HCT116 (cell line): ENCODE data around the gene CPEB2. TPM values are rescaled to one million over a fixed set of nuclear protein-coding genes. Genes with fewer than 3 reads are reported as not detected.

Source experiments
- ATAC-seq: fragments of 200-7000 bp; cut with Tn5 transposase; 2 replicates; pipeline ENCODE4 v1.9.1; 2020; ENCODE audit warnings: mild to moderate bottlenecking, moderate library complexity
- BruUV-seq: library from RNA; stranded (reverse); fragments of 400-500 nt; replicated peaks from 2 replicates; lab custom pipeline; 2021; lab: Mats Ljungman, UMichigan
- CTCF ChIA-PET: fragments of 300-600 bp; sonication (Branson Sonifier 250); formaldehyde crosslinking; loops from one replicate; lab custom pipeline; 2021; ENCODE audit warnings: antibody characterized with exemption; lab: Charles Lee
- POLR2A ChIA-PET: fragments of 300-600, 350-600 bp; sonication (Branson Sonifier 250); formaldehyde crosslinking; loops from one replicate; lab custom pipeline; 2021; ENCODE audit warnings: antibody characterized with exemption; lab: Charles Lee
- RAD21 ChIA-PET, 2 experiments: fragments of 300-600 bp; sonication (Branson Sonifier 250); formaldehyde crosslinking; loops; one replicate each; lab custom pipeline; 2023; ENCODE audit warnings: low total read pairs in 2 of 2; ENCODE audit not compliant: uncharacterized antibody in 2 of 2, unreplicated experiment in 2 of 2, low non-redundant PET in 1 of 2; lab: Charles Lee
- DNase-seq: peaks from one replicate; pipeline ENCODE4 v3.0.0-alpha.2; 2010; ENCODE audit warnings: low read depth, low spot score
- H2AFZ ChIP-seq: fragments of 200-600 bp; shearing (Covaris generic), sonication (generic); 2 replicates; pipeline ENCODE4 v1.6.1; 2017; ENCODE audit warnings: low read depth, mixed run types, mixed read lengths, antibody characterized with exemption, low read length; ENCODE audit not compliant: poor library complexity, severe bottlenecking
- H3K27ac ChIP-seq: 2 replicates; pipeline ENCODE4 v1.5.1; 2012; ENCODE audit warnings: low read depth, low read length
- H3K27me3 ChIP-seq: fragments of 200-600 bp; sonication (generic); 2 replicates; pipeline ENCODE4 v1.6.1; 2016; ENCODE audit warnings: mixed run types, low read length, mixed read lengths; ENCODE audit not compliant: insufficient read depth
- H3K36me3 ChIP-seq, 2 experiments: fragments of 200-500 bp in 1 of 2; fragments of 200-600 bp in 1 of 2; sonication (Bioruptor generic) in 1 of 2; sonication (generic) in 1 of 2; 2 replicates each; pipeline versions ENCODE4 v1.5.1 to v1.6.1; 2014 to 2016; ENCODE audit warnings: low read length in 2 of 2, inconsistent platforms in 1 of 2, mixed read lengths in 1 of 2, mixed run types in 1 of 2; ENCODE audit not compliant: insufficient read depth in 2 of 2, control insufficient read depth in 1 of 2
- H3K4me1 ChIP-seq, 2 experiments: fragments of 200-600 bp in 1 of 2; sonication (generic) in 1 of 2; 2 replicates each; pipeline versions ENCODE4 v1.5.1 to v1.6.1; 2012 to 2017; ENCODE audit warnings: low read length in 2 of 2, inconsistent platforms in 1 of 2, mild to moderate bottlenecking in 1 of 2, mixed read lengths in 1 of 2, mixed run types in 1 of 2, moderate library complexity in 1 of 2; ENCODE audit not compliant: insufficient read depth in 2 of 2, control insufficient read depth in 1 of 2
- H3K4me2 ChIP-seq: fragments of 200-600 bp; sonication (generic); 2 replicates; pipeline ENCODE4 v1.6.1; 2017; ENCODE audit warnings: mixed run types, low read length, mixed read lengths
- H3K4me3 ChIP-seq, 2 experiments: fragments of 200-600 bp in 1 of 2; sonication (generic) in 1 of 2; replicated peaks in 1 of 2; 2 replicates each; pipeline ENCODE4 v1.5.1; 2011 to 2016; ENCODE audit warnings: low read length in 2 of 2, control low read depth in 1 of 2, low read depth in 1 of 2, mild to moderate bottlenecking in 1 of 2, mixed read lengths in 1 of 2, mixed run types in 1 of 2
- H3K79me2 ChIP-seq: fragments of 200-600 bp; sonication (generic); 2 replicates; pipeline ENCODE4 v1.6.1; 2017; ENCODE audit warnings: mild to moderate bottlenecking, mixed run types, low read length, moderate library complexity, mixed read lengths; ENCODE audit not compliant: insufficient read depth
- H3K9ac ChIP-seq: fragments of 200-600 bp; sonication (generic); 2 replicates; pipeline ENCODE4 v1.6.1; 2016; ENCODE audit warnings: low read length, mixed read lengths
- H3K9me2 ChIP-seq: fragments of 200-600 bp; sonication (generic), shearing (Covaris generic); 2 replicates; pipeline ENCODE4 v1.6.1; 2017; ENCODE audit warnings: mixed run types, mild to moderate bottlenecking, moderate library complexity; ENCODE audit not compliant: insufficient read depth
- H3K9me3 ChIP-seq, 2 experiments: fragments of 200-500 bp in 1 of 2; fragments of 200-600 bp in 1 of 2; sonication (Bioruptor generic) in 1 of 2; sonication (generic) in 1 of 2; 2 replicates each; pipeline ENCODE4 v1.6.1; 2014 to 2017; ENCODE audit warnings: low read length in 2 of 2, mixed read lengths in 2 of 2, inconsistent platforms in 1 of 2, low read depth in 1 of 2, mild to moderate bottlenecking in 1 of 2, mixed run types in 1 of 2, moderate library complexity in 1 of 2; ENCODE audit not compliant: control insufficient read depth in 1 of 2, insufficient read depth in 1 of 2
- H4K20me1 ChIP-seq: fragments of 200-600 bp; sonication (generic), shearing (Covaris generic); 2 replicates; pipeline ENCODE4 v1.6.1; 2017; ENCODE audit warnings: mixed run types, mild to moderate bottlenecking, moderate library complexity; ENCODE audit not compliant: insufficient read depth
- ATF3 ChIP-seq: IDR thresholded peaks from 2 replicates; pipeline ENCODE4 v1.6.1; 2012
- CBX3 ChIP-seq: IDR thresholded peaks from 2 replicates; pipeline ENCODE4 v1.6.1; 2012; ENCODE audit warnings: low read depth
- CEBPB ChIP-seq: IDR thresholded peaks from 2 replicates; pipeline ENCODE4 v1.6.1; 2012; ENCODE audit warnings: low read depth
- EGR1 ChIP-seq: IDR thresholded peaks from 2 replicates; pipeline ENCODE4 v1.6.1; 2012; ENCODE audit warnings: low read depth
- ELF1 ChIP-seq: IDR thresholded peaks from 2 replicates; pipeline ENCODE4 v1.6.1; 2012; ENCODE audit warnings: low read depth, borderline replicate concordance
- EZH2 ChIP-seq: fragments of 200-600 bp; sonication (generic); IDR thresholded peaks from 2 replicates; pipeline ENCODE4 v1.6.1; 2017; ENCODE audit warnings: antibody characterized with exemption, mixed run types
- FOSL1 ChIP-seq: IDR thresholded peaks from 2 replicates; pipeline ENCODE4 v1.6.1; 2012; ENCODE audit warnings: low read depth
- SIN3A ChIP-seq: IDR thresholded peaks from 2 replicates; pipeline ENCODE4 v1.6.1; 2012; ENCODE audit warnings: low read depth
- SRF ChIP-seq: IDR thresholded peaks from 2 replicates; pipeline ENCODE4 v1.6.1; 2012; ENCODE audit warnings: low read depth
- ZFX ChIP-seq: fragments of 450-650 bp; IDR thresholded peaks from 2 replicates; pipeline ENCODE4 v1.6.1; 2017
- intact Hi-C: fragments of 100-400 bp; cut with micrococcal nuclease; formaldehyde crosslinking; loops from 2 replicates; pipeline ENCODE4 v1.10.0; 2022
- total RNA-seq: library from RNA; stranded (reverse); gene quantifications from one replicate; pipeline ENCODE4 v1.2.1, GENCODE V29; 2021; ENCODE audit not compliant: unreplicated experiment
- TF ChIP-seq, protein P1 (sequence below): IDR thresholded peaks from 2 replicates; pipeline ENCODE4 v1.6.1; 2012
- TF ChIP-seq, protein P2 (sequence below), 3 experiments: fragments of 200-600 bp in 1 of 3; sonication (generic) in 1 of 3; IDR thresholded peaks in 2 of 3; conservative IDR thresholded peaks in 1 of 3; 2 replicates each; pipeline ENCODE4 v1.5.1; 2012 to 2017; ENCODE audit warnings: low read depth in 2 of 3, low read length in 2 of 3, antibody characterized with exemption in 1 of 3, borderline replicate concordance in 1 of 3, control low read depth in 1 of 3, mild to moderate bottlenecking in 1 of 3, mixed read lengths in 1 of 3, mixed run types in 1 of 3, moderate library complexity in 1 of 3; ENCODE audit not compliant: insufficient read depth in 1 of 3
- TF ChIP-seq, protein P3 (sequence below): IDR thresholded peaks from 2 replicates; pipeline ENCODE4 v1.6.1; 2012; ENCODE audit warnings: low read depth

CPEB2 gene
- total RNA-seq, 1 experiment from 2014 or later, result 1.3 TPM

DNA sequence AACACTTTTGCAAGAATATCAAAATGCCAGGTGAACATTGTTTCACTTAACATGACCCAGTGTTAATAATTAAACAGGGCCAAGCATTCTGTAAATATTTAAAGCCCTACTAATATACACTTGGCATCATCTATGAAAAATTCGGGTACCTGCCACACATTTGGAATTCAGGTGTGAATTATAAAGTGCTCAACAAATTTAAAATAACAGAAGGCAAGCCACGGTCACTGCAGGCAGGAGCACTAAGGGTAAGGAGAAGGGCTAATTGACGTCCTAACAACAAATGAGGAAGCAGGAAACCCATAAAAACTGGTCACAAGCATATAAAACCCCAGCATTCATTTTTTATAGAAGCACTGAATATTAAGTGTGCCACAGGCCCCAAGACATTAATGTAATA is 43.8 kb upstream of the CPEB2 start (continued):
- TF ChIP-seq EGR1, result no peak
- TF ChIP-seq CBX3, result no peak
- no peak for TF ChIP-seq ATF3
- no peak for TF ChIP-seq SIN3A

- DNase-seq, result no peak
- Histone ChIP-seq H3K27me3 (no peaks in the 10 kb centered on the region), H3K9ac (no peak overlapping the region), H3K4me2 (no peak overlapping the region), H3K36me3 (no peaks in the 10 kb centered on the region), H2AFZ (no peak overlapping the region), H4K20me1 (no peaks in the 10 kb centered on the region), H3K4me3 (no peak overlapping the region), H3K79me2 (no peaks in the 10 kb centered on the region), H3K9me3 (no peaks in the 10 kb centered on the region)
- no TSS peak for BruUV-seq
- ChIA-PET RAD21 (no interaction called here), CTCF (no interaction called here), POLR2A (no interaction called here)
- TF ChIP-seq ZFX, result no peak
- TF ChIP-seq, protein P1, sequence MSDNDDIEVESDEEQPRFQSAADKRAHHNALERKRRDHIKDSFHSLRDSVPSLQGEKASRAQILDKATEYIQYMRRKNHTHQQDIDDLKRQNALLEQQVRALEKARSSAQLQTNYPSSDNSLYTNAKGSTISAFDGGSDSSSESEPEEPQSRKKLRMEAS, result no peak
- TF ChIP-seq CEBPB, result no peak
- no peak for TF ChIP-seq ELF1
- TF ChIP-seq, protein P2, sequence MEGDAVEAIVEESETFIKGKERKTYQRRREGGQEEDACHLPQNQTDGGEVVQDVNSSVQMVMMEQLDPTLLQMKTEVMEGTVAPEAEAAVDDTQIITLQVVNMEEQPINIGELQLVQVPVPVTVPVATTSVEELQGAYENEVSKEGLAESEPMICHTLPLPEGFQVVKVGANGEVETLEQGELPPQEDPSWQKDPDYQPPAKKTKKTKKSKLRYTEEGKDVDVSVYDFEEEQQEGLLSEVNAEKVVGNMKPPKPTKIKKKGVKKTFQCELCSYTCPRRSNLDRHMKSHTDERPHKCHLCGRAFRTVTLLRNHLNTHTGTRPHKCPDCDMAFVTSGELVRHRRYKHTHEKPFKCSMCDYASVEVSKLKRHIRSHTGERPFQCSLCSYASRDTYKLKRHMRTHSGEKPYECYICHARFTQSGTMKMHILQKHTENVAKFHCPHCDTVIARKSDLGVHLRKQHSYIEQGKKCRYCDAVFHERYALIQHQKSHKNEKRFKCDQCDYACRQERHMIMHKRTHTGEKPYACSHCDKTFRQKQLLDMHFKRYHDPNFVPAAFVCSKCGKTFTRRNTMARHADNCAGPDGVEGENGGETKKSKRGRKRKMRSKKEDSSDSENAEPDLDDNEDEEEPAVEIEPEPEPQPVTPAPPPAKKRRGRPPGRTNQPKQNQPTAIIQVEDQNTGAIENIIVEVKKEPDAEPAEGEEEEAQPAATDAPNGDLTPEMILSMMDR (IDR thresholded peaks at IDR 0.05 in 2 of 3, conservative IDR thresholded peaks at IDR 0.05 in 1 of 3; ENCODE audit: borderline replicate concordance in 1 of 3, insufficient read depth in 1 of 3, low read depth in 2 of 3, low read length in 2 of 3), result no peak
- TF ChIP-seq ATF3, result no peak
- TF ChIP-seq, protein P3, sequence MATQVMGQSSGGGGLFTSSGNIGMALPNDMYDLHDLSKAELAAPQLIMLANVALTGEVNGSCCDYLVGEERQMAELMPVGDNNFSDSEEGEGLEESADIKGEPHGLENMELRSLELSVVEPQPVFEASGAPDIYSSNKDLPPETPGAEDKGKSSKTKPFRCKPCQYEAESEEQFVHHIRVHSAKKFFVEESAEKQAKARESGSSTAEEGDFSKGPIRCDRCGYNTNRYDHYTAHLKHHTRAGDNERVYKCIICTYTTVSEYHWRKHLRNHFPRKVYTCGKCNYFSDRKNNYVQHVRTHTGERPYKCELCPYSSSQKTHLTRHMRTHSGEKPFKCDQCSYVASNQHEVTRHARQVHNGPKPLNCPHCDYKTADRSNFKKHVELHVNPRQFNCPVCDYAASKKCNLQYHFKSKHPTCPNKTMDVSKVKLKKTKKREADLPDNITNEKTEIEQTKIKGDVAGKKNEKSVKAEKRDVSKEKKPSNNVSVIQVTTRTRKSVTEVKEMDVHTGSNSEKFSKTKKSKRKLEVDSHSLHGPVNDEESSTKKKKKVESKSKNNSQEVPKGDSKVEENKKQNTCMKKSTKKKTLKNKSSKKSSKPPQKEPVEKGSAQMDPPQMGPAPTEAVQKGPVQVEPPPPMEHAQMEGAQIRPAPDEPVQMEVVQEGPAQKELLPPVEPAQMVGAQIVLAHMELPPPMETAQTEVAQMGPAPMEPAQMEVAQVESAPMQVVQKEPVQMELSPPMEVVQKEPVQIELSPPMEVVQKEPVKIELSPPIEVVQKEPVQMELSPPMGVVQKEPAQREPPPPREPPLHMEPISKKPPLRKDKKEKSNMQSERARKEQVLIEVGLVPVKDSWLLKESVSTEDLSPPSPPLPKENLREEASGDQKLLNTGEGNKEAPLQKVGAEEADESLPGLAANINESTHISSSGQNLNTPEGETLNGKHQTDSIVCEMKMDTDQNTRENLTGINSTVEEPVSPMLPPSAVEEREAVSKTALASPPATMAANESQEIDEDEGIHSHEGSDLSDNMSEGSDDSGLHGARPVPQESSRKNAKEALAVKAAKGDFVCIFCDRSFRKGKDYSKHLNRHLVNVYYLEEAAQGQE, result no peak
- no peak for TF ChIP-seq EGR1
- no peak for TF ChIP-seq SIN3A
- TF ChIP-seq EZH2, result no peak
- no peak for TF ChIP-seq SRF
- no peak for TF ChIP-seq FOSL1
- TF ChIP-seq, all 23 proteins: peak for 0
- intact Hi-C loops, result no loop called here
- no peaks in the 10 kb centered on the region for H3K4me1 ChIP-seq
- H3K27ac ChIP-seq, result no peak overlapping the region
- no peak for ATAC-seq
- no peaks in the 10 kb centered on the region for H3K9me2 ChIP-seq
Observed at GRCh38 chr4:14961292-14961691, 41.0 kb upstream of the CPEB2 start.
